Endothelial cell of umbilical vein (primary cell): Measurements from ENCODE around the gene NFKB1. TPM values are rescaled to one million over a fixed set of nuclear protein-coding genes. Genes with fewer than 3 reads are reported as not detected.
"Not testable (repeated sequence)": the region's sequence is repeated elsewhere in the genome, so short reads cannot be mapped to it uniquely, and the experiment has no call there.

Source experiments
- BruUV-seq: library from RNA; stranded (reverse); fragments of 400-500 nt; replicated peaks from 2 replicates; lab custom pipeline; 2021; lab: Mats Ljungman, UMichigan
- CTCF ChIA-PET: fragments of 300-600, 350-600 bp; sonication (Branson Sonifier 250); formaldehyde crosslinking; loops from one replicate; lab custom pipeline; 2021; ENCODE audit warnings: antibody characterized with exemption, inconsistent platforms; lab: Charles Lee
- POLR2A ChIA-PET: fragments of 300-600, 350-600 bp; sonication (Branson Sonifier 250); formaldehyde crosslinking; loops from one replicate; lab custom pipeline; 2021; ENCODE audit warnings: antibody characterized with exemption, inconsistent platforms; lab: Charles Lee
- DNase-seq: peaks from one replicate; pipeline ENCODE4 v3.0.0-alpha.2; 2011; ENCODE audit warnings: low read depth, low spot score
- FAIRE-seq: peaks from 2 replicates; lab custom pipeline; 2011; peaks lifted over from hg19 to GRCh38; lab: Jason Lieb, UNC
- H2AFZ ChIP-seq: 2 replicates; pipeline ENCODE4 v1.6.0; 2012; ENCODE audit warnings: low read depth, low read length, control low read depth, inconsistent platforms
- H3K27ac ChIP-seq: 2 replicates; pipeline ENCODE4 v1.5.1; 2011; ENCODE audit warnings: low read depth, mild to moderate bottlenecking, control low read depth, low read length, moderate library complexity; ENCODE audit not compliant: insufficient read depth
- H3K27me3 ChIP-seq, 2 experiments: 2 replicates each; pipeline versions ENCODE4 v1.6.0 to v1.6.1; 2011; ENCODE audit warnings: low read length in 2 of 2, mixed read lengths in 1 of 2; ENCODE audit not compliant: control insufficient read depth in 2 of 2, insufficient read depth in 2 of 2
- H3K36me3 ChIP-seq, 2 experiments: 2 replicates in 1 of 2; 3 replicates in 1 of 2; pipeline ENCODE4 v1.5.1; 2011; ENCODE audit warnings: low read length in 2 of 2, mild to moderate bottlenecking in 1 of 2, moderate library complexity in 1 of 2; ENCODE audit not compliant: control insufficient read depth in 2 of 2, insufficient read depth in 2 of 2; ENCODE audit errors: extremely low read depth in 1 of 2
- H3K4me1 ChIP-seq: 3 replicates; pipeline ENCODE4 v1.5.1; 2011; ENCODE audit warnings: mild to moderate bottlenecking, low read length; ENCODE audit not compliant: control insufficient read depth, insufficient read depth; ENCODE audit errors: extremely low read depth
- H3K4me2 ChIP-seq: 2 replicates; pipeline ENCODE4 v1.6.1; 2011; ENCODE audit warnings: low read length, control low read depth, mixed read lengths; ENCODE audit not compliant: insufficient read depth
- H3K4me3 ChIP-seq, 3 experiments: fragments of 200-600 bp in 1 of 3; sonication (generic), shearing (Covaris generic) in 1 of 3; replicated peaks in 1 of 3; 2 replicates each; pipeline ENCODE4 v1.5.1; 2011 to 2016; ENCODE audit warnings: control low read depth in 3 of 3, low read length in 3 of 3, mild to moderate bottlenecking in 2 of 3, inconsistent platforms in 1 of 3, low read depth in 1 of 3, moderate library complexity in 1 of 3; ENCODE audit not compliant: insufficient read depth in 1 of 3
- H3K79me2 ChIP-seq: 2 replicates; pipeline ENCODE4 v1.6.0; 2012; ENCODE audit warnings: low read length, inconsistent platforms; ENCODE audit not compliant: control insufficient read depth, insufficient read depth
- H3K9ac ChIP-seq: replicated peaks from 2 replicates; pipeline ENCODE3; 2011; ENCODE audit warnings: low read length, control low read depth; ENCODE audit not compliant: insufficient read depth; ENCODE audit errors: extremely low read depth
- H3K9me1 ChIP-seq: replicated peaks from 3 replicates; pipeline ENCODE4 v1.6.0; 2011; ENCODE audit warnings: mild to moderate bottlenecking, low read length; ENCODE audit not compliant: control insufficient read depth, insufficient read depth; ENCODE audit errors: extremely low read depth
- H3K9me3 ChIP-seq: replicated peaks from 2 replicates; pipeline ENCODE4 v1.5.1; 2012; ENCODE audit warnings: low read length, inconsistent platforms; ENCODE audit not compliant: control insufficient read depth, insufficient read depth
- H4K20me1 ChIP-seq: replicated peaks from 2 replicates; pipeline ENCODE3; 2011; ENCODE audit warnings: mild to moderate bottlenecking, low read length; ENCODE audit not compliant: control insufficient read depth, insufficient read depth; ENCODE audit errors: extremely low read depth
- EZH2 ChIP-seq: IDR thresholded peaks from 2 replicates; pipeline ENCODE4 v1.6.1; 2012; ENCODE audit warnings: borderline replicate concordance, low read depth, mild to moderate bottlenecking, moderate library complexity, low read length, inconsistent platforms; ENCODE audit not compliant: severe bottlenecking
- dilution Hi-C: fragments of 300-500 bp; cut with MboI; formaldehyde crosslinking; loops from one replicate; pipeline ENCODE4 v1.15.0; 2019; ENCODE audit warnings: low sequenced_read_pairs; ENCODE audit not compliant: extremely low pct_ligation_motif_present
- intact Hi-C: fragments of 100-400 bp; cut with micrococcal nuclease; formaldehyde crosslinking; loops from one replicate; pipeline ENCODE4 v1.10.0; 2022
- polyA plus RNA-seq, 4 experiments: library from polyadenylated mRNA; depleted of rRNA in 3 of 4; stranded (reverse) in 3 of 4; unstranded in 1 of 4; fragments of >200 nt; gene quantifications; 2 replicates each; pipeline versions ENCODE4 v1.2.1 to v1.2.3, GENCODE V29; 2011 to 2012; ENCODE audit warnings: missing spikeins in 1 of 4
- total RNA-seq: library from RNA; stranded (reverse); gene quantifications from 2 replicates; pipeline ENCODE4 v1.2.3, GENCODE V29; 2021

Gene NFKB1
- total and polyA plus RNA-seq, 2 donors (not counting 3 experiments of a cell fraction or from before 2014, with no cell fraction given): 21.3 to 41.4 TPM

- H3K79me2 ChIP-seq: peaks cover 3% of the 10 kb centered on the region
- no peak for DNase-seq
- H3K36me3 ChIP-seq: peaks cover 0 to 4% of the 10 kb centered on the region in 2 experiments
- no TSS peak for BruUV-seq
- FAIRE-seq: no peak
- intact Hi-C loops: no loop called here
- H2AFZ ChIP-seq: no peak overlapping the region
- POLR2A ChIA-PET: no interaction called here
- no peaks in the 10 kb centered on the region for H3K9me3 ChIP-seq
- H4K20me1 ChIP-seq: no peaks in the 10 kb centered on the region
- H3K27ac ChIP-seq: no peak overlapping the region
- H3K4me2 ChIP-seq: no peak overlapping the region
- no peak for TF ChIP-seq EZH2
- H3K4me3 ChIP-seq: no peak overlapping the region
- no peaks in the 10 kb centered on the region for H3K9me1 ChIP-seq
- dilution Hi-C loops: no loop called here
- no peak overlapping the region for H3K9ac ChIP-seq
- H3K27me3 ChIP-seq: no peaks in the 10 kb centered on the region
- peaks cover under 1% of the 10 kb centered on the region for H3K4me1 ChIP-seq
- CTCF ChIA-PET: no interaction called here
Observed at GRCh38 chr4:102569200-102569599, 68.0 kb downstream of the NFKB1 start.

- not testable (repeated sequence) for FAIRE-seq
Observed at GRCh38 chr4:102570211-102570610, 69.1 kb downstream of the NFKB1 start.

More at GRCh38 chr4:102570211-102570610, 69.1 kb downstream of the NFKB1 start:
- H4K20me1 ChIP-seq, DNase-seq, H3K4me1 ChIP-seq, CTCF ChIA-PET, H3K9ac ChIP-seq, H3K27me3 ChIP-seq, BruUV-seq, dilution Hi-C loops, H3K9me1 ChIP-seq, H3K36me3 ChIP-seq, H3K27ac ChIP-seq, H3K4me3 ChIP-seq, H3K4me2 ChIP-seq, POLR2A ChIA-PET, H3K9me3 ChIP-seq, H2AFZ ChIP-seq, intact Hi-C loops, H3K79me2 ChIP-seq: not testable (repeated sequence)
